ENCODE measurements around the gene LARGE1.

Gene LARGE1

DNA sequence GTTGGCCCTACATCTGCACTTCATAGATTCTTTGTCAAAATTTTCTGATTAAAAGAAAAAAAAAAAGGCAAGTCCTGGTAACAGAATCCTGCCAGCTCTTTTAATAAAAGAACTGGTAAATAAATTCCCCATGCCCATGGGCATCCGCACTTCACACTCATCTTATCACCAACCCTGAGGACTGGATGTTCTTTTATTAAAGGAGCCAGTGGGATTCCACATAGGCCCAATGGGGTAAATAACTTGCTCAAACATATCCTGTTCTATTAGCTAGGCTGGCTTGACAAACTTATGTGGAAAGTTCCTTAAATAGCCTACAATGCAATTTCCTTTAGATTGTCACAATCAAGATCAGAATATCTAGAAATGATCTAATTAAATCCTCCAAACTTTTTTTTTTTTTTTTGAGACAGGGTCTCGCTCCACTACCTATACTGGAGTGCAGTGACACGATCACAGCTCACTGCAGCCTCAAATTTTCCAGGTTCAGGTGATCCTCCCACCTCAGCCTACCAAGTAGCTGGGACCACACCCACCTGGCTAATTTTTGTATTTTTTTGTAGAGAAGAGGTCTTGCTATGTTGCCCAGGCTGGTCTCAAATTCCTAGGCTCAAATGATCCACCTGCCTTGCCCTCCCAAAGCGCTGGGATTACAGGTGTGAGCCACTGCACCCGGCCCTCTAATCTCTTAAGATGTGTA lies 380.9 kb downstream of the LARGE1 start:
- no peaks in the 10 kb centered on the region for H3K27me3 Mint-ChIP-seq
- H3K4me1 Mint-ChIP-seq (ENCODE audit: low read depth): no peaks in the 10 kb centered on the region
- H3K36me3 Mint-ChIP-seq (ENCODE audit: low read depth): no peaks in the 10 kb centered on the region
- H3K4me3 Mint-ChIP-seq: no peak overlapping the region
- H3K9me3 Mint-ChIP-seq: peaks cover 4% of the 10 kb centered on the region
- H3K27ac Mint-ChIP-seq: no peak overlapping the region

DNA sequence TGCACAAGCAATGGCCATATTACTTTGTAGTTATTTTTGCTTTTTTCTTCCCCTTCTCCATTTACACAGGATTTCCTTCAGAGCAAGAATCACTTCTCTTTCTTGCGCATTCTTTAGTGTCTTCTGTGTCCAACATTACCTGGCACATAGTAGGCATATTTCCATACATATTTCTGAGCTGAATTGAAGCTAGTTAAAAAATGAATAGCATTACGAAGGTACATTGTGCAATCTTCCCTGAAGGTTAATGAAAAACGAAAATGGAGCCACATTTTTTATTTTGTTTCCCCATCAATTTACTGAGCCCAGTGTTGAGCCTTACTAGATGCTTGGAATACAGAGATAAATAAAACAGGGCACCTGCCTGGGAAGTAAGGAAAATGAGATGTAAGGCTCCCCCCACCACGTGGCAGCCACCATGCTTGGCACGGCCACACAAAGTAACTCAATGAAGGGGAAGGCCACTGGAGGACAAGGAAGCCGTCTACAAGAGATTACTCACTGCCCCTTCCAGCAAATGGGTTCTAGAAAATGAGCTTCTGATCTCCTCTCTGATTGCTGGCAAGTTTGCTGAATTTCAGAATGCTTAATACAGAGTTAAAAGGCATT lies 381.9 kb downstream of the LARGE1 start:
- Mint-ChIP-seq H3K36me3 (ENCODE audit: low read depth) (no peaks in the 10 kb centered on the region), H3K27me3 (no peaks in the 10 kb centered on the region), H3K27ac (no peak overlapping the region), H3K9me3 (peaks cover 4% of the 10 kb centered on the region), H3K4me3 (no peak overlapping the region), H3K4me1 (ENCODE audit: low read depth) (no peaks in the 10 kb centered on the region)

DNA sequence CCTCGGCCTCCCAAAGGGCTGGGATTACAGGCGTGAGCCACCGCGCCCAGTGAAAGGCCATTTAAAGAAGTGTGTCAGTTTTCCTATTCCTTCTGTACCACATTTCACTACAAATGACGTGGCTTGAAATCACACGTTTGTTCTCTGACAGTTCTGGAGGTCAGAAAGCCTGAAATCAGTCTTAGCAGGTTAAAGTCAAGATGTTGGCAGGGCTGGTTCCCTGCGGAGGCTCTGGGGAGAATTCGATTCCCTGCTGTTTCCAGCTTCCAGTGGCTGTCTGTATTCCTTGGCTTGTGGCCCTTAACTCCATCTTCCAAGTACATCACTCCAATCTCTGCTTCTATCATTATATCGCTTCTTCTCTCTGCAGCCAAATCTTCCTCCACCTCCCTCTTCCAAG lies 383.2 kb downstream of the LARGE1 start:
- no peak overlapping the region for H3K27ac Mint-ChIP-seq
- peaks cover 4% of the 10 kb centered on the region for H3K9me3 Mint-ChIP-seq
- no peaks in the 10 kb centered on the region for H3K36me3 Mint-ChIP-seq (ENCODE audit: low read depth)
- H3K27me3 Mint-ChIP-seq: no peaks in the 10 kb centered on the region
- no peak overlapping the region for H3K4me3 Mint-ChIP-seq
- H3K4me1 Mint-ChIP-seq (ENCODE audit: low read depth): no peaks in the 10 kb centered on the region

DNA sequence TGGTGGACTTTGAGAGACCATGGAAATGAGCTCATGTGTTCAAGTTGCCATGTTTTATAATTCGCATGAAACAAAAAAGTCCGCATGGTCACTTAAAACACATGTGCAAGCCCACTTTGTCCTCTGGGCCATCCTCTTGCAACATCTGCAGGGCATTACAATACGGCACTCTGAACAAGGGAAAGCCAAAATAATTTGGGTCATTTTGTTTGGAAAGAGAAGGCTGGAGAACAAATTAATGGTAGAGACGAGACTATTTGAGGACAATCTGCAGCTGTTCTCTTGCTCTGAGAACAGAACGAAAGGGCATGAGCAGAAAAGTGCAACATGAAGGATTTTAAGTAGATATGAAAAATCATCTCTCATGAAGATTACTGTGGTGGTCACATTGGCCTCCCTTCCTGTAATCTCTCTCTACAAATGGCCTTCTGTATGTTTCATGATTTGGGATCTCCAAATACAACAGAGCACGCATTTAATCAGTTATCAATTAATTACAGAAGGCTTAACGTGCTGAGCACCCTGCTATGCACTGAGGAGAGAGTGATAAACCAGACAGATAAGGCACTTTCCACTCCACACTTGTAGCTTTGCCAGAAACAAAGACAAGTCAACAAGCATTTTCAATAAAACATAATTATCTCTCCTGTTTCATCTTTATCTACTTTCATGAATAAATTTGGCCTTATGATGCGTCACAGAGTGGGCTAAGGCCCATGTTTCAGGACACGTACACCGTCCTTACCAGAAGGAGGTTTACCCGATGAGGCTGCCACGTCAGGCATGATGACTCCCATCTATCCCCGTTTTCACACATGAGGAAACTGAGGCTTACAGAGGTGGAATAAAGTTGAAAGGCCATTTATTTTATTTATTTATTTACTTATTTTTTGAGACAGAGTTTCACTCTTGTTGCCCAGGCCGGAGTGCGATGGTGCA lies 384.1 kb downstream of the LARGE1 start:
- H3K4me3 Mint-ChIP-seq: no peak overlapping the region
- H3K27me3 Mint-ChIP-seq: no peaks in the 10 kb centered on the region
- H3K36me3 Mint-ChIP-seq (ENCODE audit: low read depth): no peaks in the 10 kb centered on the region
- no peaks in the 10 kb centered on the region for H3K4me1 Mint-ChIP-seq (ENCODE audit: low read depth)
- H3K27ac Mint-ChIP-seq: no peak overlapping the region
- H3K9me3 Mint-ChIP-seq: peaks cover 4% of the 10 kb centered on the region

DNA sequence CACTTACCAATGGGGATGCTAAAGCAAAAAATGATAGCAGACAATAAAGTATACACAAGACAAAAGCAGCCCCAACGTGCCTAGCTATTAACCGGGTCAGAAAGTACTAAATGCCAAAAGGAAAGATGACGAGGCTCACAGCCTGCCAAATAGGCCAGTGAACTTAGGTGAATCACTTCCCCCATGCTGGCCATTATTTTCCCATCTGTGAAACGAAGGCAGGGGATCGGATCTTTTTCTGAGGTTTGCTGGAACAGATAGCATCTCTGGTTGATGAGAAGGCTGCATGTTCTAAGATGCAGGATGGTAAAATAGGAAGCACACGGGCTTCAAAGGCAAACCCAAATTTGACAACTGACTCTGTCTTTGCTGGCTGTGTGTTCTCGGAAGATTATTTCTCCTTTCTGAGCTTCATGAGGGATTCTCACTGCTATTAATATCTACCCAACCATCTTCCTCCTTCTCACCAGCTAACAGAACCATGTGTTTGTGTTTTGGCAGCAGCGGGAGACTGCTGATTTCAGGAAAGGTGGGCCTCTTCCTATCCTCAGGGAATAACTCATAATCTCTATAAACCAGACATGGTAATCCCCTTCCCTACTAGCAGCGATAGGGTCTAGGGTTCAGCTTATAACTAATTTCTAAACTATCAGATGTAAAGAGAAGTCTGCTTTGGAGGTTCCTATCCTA lies 390.7 kb downstream of the LARGE1 start:
- Mint-ChIP-seq H3K27me3 (no peaks in the 10 kb centered on the region), H3K4me3 (no peak overlapping the region), H3K27ac (no peak overlapping the region), H3K36me3 (ENCODE audit: low read depth) (no peaks in the 10 kb centered on the region), H3K4me1 (ENCODE audit: low read depth) (peaks cover 5% of the 10 kb centered on the region), H3K9me3 (no peaks in the 10 kb centered on the region)

DNA sequence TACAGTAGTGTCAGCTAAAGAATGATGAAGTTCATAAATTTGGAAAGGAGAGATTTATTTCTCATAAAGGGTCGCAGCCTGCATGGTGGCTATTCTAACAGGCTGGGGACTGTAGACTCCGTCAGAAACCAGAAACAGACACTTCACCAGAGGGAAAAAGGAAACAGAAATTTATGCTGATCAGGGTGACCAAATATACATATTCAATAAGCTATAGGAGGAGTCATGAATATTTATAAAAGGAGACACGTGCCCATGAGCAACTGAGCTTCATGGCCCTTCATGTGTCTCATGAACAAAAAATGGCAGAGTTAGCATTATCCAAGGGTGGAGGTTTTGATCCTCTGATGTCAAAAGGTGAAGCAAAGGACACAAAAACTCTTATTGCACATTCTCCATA lies 392.1 kb downstream of the LARGE1 start:
- H3K27me3 Mint-ChIP-seq: no peaks in the 10 kb centered on the region
- H3K4me1 Mint-ChIP-seq (ENCODE audit: low read depth): peaks cover 11% of the 10 kb centered on the region
- no peak overlapping the region for H3K4me3 Mint-ChIP-seq
- no peak overlapping the region for H3K27ac Mint-ChIP-seq
- no peaks in the 10 kb centered on the region for H3K9me3 Mint-ChIP-seq
- no peaks in the 10 kb centered on the region for H3K36me3 Mint-ChIP-seq (ENCODE audit: low read depth)

DNA sequence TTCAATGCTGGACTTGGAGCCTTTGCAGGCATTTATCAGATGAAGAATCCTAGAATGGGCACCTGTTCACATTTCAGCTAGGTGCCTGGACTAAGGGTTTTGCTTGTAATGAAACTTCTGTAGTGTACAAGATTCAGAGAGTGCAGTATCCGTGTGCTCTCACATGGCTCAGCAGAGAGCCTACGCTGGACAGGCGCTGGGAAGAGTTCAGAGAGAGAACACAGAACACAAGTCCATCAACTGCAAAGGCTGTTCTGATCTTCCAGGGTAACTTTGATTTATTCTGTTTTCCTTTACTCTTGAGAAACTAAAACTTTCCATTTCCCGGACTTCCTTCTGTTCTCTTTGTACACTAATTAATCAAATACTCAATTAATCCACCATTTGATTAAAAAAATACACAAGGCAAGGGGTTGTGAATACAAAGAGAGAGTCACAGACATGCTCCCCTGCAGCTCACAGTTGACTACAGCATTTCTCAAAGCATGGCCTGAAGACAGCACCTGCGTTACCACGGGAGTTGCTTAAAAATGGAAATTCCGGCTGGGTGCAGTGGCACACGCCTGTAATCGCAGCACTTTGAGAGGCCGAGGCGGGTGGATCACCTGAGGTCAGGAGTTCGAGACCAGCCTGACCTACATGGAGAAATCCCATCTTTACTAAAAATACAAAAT lies 393.7 kb downstream of the LARGE1 start:
- H3K27me3 Mint-ChIP-seq: no peaks in the 10 kb centered on the region
- no peaks in the 10 kb centered on the region for H3K36me3 Mint-ChIP-seq (ENCODE audit: low read depth)
- H3K27ac Mint-ChIP-seq: no peak overlapping the region
- H3K4me1 Mint-ChIP-seq (ENCODE audit: low read depth): peaks cover 13% of the 10 kb centered on the region
- no peaks in the 10 kb centered on the region for H3K9me3 Mint-ChIP-seq
- H3K4me3 Mint-ChIP-seq: no peak overlapping the region

DNA sequence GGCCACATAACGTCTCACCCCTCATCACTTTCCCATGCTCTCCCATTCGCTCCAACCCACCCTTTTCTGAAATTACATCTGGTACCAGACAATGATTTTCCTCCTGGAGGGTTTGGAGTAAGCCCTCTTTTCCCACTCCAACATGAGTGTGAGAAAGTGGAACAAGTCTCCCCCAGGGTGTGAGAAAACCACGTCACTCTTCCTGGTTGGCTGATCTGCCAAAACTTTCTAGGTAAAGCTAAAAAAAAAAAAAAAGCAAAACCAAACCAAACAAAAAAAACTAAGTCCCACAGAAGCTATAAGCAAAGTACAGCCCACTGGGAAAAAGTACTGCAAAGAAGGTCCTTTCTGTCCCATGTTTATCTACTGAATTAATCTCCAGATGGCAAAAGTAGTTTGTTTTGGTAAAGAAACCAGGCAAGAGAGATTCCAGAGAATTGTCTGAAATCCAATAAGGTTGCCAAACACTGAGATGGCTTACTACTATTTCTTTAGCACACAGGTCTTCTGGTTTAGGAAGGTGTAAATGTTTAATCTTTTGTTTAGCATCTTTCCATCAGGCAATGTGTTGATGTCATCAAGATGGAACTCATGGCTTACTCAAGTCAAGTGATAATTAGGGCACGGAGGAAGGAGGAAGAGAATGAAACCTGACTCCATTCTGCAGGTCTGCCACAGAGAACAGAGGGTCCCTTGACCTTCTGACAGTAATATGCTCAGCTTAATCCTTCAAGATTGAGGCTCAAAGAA lies 395.6 kb downstream of the LARGE1 start:
- Mint-ChIP-seq H3K27ac (no peak overlapping the region), H3K4me1 (ENCODE audit: low read depth) (peaks cover 16% of the 10 kb centered on the region), H3K27me3 (no peaks in the 10 kb centered on the region), H3K4me3 (no peak overlapping the region), H3K36me3 (ENCODE audit: low read depth) (no peaks in the 10 kb centered on the region), H3K9me3 (no peaks in the 10 kb centered on the region)

DNA sequence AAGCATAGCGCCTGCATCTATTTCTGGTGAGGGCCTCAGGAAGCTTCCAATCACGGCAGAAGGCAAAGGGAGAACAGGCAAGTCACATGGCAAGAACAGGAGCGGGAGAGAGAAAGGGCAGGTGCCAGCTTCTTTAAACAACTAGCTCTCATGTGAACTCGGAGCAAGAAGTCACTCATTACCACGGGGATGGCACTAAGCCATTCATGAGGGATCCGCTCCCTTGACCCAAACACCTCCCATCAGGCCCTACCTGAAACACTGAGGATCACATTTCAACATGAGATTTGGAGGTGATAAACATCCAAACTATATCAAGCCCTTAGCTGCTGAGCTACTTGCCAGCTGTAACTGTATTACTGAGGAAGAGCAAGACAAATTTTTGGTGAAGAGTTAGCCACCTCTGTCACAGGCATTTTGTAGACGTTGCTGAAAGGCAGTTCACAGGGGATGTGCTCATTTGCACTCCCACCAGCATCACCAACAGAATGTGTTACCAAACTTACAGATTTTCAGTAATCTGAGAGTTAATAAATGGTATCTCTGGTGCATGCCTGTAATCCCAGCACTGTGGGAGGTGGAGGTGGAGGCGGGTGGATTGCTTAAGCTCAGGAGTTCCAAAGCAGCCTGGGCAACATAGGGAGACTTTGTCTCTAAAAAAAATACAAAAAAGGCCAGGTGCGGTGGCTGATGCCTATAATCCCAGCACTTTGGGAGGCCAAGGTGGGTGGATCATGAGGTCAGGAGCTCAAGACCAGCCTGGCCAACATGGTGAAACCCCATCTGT lies 398.2 kb downstream of the LARGE1 start:
- Mint-ChIP-seq H3K36me3 (ENCODE audit: low read depth) (no peaks in the 10 kb centered on the region), H3K9me3 (no peaks in the 10 kb centered on the region), H3K4me3 (no peak overlapping the region), H3K27me3 (no peaks in the 10 kb centered on the region), H3K4me1 (ENCODE audit: low read depth) (peaks cover 24% of the 10 kb centered on the region), H3K27ac (no peak overlapping the region)

DNA sequence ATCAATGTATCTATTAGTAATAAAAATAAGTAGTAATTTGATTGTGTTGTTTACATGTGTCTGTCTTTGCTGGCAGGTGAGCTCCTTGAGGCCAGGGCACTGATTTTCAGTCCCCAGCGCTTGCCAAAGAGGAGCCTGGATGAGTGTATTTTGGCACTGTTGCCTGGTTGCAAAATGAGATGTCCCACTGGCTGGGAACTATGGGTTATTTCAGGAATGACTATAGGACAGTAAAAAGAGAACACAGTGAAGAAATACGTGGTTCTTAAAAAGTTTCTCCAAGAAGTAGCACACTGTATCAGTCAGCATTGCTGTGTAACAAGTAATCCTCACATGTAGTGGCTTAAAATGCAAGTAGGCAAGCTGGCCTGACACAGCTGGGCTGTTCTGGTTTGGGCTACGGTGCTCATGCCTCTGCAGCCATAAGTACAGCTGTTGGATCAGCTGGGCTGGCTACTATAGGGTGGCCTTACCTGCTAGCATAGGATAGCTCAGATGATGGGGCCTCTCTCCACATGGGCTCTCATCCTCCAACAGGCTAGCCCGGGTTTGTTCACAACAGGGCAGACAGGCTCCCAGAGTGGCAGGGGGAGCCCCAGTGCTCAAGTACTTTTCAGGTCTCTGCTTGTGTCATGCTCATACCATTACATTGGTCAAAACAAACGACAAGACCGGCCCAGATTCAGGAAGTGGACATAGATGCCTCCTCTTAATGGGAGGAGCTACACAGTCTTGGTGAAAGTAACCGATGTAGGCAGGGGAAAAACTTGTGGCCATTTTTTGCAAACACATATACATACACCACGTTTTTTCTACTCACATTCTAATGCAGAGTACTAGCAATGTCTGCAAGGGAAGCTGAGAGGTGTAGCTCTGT lies 399.1 kb downstream of the LARGE1 start:
- H3K4me1 Mint-ChIP-seq (ENCODE audit: low read depth): peaks cover 24% of the 10 kb centered on the region

DNA sequence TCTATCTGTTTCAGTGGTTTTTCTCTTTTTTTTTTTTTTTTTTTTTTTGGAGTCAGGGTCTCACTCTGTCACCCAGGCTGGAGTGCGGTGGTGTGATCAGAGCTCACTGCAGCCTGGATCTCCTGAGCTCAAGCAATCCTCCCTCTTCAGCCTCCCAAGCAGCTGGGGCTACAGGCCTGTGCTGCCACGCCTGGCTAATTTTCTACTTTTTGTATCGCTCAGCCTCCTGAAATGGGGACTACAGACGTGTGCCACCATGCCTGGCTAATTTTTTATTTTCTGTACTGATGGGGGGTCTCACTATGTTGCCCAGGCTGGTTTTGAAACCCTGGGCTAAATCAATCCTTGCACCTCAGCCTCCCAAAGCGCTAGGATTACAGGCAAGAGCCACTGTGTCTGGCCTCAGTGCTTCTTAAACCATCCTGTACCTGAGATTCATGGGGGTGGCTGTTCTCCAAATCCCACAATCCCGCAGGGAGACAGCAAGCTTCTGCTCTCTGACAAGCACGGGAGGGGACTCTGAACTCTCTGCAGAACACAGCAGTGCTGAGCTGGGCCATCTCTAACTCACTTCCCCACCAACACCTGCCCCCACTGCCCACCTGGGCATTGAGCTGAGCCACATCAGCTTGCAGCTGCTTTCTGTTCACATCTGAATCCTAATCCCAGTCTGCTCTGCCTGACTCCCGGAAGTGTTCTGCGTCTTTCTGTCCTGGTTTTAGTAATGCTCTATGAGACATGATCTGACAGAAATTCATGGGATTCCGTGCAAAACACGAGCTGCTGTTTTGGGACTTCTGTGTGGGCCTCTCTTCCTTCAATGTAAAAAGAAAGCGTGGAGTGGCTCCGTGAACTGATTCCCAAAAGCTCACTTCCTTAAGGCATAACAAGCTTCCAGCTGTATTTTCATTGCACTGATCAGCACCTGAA lies 400.0 kb downstream of the LARGE1 start:
- Mint-ChIP-seq H3K9me3 (no peaks in the 10 kb centered on the region), H3K4me3 (no peak overlapping the region), H3K4me1 (ENCODE audit: low read depth) (peaks cover 24% of the 10 kb centered on the region), H3K36me3 (ENCODE audit: low read depth) (no peaks in the 10 kb centered on the region), H3K27me3 (no peaks in the 10 kb centered on the region), H3K27ac (no peak overlapping the region)

More for the DNA sequence above, 399.1 kb downstream of the LARGE1 start:
- no peak overlapping the region for H3K27ac Mint-ChIP-seq
- no peaks in the 10 kb centered on the region for H3K27me3 Mint-ChIP-seq
- H3K9me3 Mint-ChIP-seq: no peaks in the 10 kb centered on the region
- H3K36me3 Mint-ChIP-seq (ENCODE audit: low read depth): no peaks in the 10 kb centered on the region
- no peak overlapping the region for H3K4me3 Mint-ChIP-seq

Measured in stimulated activated naive CD8-positive, alpha-beta T cell treated with anti-CD3 and anti-CD28 coated beads, Interleukin-15, Interleukin-2, amounts not matched to agents 100 ng/mL and 50 ng/mL, for 24 hours (primary cell).